HG03159 (cell line): ENCODE data around the gene ALG1L2.
"Not testable (repeated sequence)": the region's sequence is repeated elsewhere in the genome, so short reads cannot be mapped to it uniquely, and the experiment has no call there.

Source experiments
- ATAC-seq: cut with Tn5 transposase; IDR thresholded peaks from one replicate; pipeline ENCODE4 v1.9.1; 2021; ENCODE audit warnings: mild to moderate bottlenecking, moderate library complexity; ENCODE audit not compliant: unreplicated experiment

Gene ALG1L2

DNA sequence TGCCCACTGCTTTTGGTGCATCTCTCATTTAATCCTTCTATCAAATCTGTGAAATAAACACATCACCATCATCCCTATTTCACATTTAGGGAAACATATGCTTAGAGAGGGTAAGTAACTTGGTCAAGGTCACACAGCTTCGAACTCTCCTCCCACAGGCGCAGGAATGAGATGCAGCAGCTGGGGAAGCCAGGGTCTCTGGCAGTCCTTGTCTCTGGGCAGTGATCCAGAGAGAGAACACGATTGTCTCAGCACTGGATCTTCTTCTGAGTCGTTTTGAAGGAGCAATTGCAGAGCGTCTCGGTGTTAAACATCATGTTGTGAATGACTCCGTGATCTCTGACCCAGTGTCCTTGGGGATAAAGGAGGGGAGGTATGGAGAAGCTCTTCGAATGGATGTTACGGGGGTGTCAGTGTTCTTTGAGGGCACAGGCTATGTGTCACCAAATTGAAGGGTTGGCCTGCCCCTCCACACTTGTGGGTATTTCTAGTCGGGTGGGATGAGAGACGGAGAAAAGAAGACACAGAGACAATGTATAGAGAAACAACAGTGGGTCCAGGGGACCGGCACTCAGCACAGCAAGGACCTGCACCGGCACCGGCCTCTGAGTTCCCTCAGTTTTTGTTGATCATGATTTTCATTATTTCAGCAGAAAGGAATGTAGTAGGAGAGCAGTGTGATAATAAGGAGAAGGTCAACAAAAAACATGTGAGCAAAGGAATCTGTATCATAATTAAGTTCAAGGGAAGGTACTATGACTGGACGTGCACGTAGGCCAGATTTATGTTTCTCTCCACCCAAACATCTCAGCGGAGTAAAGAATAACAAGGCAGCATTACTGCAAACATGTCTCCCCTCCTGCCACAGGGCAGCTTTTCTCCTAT is 41.5 kb downstream of the ALG1L2 start:
- ATAC-seq = not testable (repeated sequence)

DNA sequence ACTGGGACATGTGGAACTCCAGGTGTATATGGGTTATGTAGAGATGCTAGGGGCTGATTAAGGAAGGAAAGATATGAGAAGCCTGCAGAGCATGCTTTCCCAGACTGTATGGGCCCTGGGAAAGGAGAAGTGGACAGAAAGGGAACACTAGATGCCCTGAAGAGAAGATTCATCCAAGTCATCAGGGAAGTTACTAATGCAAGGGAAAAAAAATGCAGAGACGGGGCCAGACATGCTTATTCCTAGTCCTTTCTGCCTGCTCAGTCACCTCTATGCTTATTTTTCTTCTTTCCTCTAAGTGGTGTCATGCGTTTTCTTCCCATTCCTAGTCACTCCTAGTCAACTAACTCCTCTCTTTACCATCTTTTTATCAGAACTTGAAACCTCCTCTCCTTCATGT is 43.8 kb downstream of the ALG1L2 start:
- ATAC-seq = not testable (repeated sequence)

DNA sequence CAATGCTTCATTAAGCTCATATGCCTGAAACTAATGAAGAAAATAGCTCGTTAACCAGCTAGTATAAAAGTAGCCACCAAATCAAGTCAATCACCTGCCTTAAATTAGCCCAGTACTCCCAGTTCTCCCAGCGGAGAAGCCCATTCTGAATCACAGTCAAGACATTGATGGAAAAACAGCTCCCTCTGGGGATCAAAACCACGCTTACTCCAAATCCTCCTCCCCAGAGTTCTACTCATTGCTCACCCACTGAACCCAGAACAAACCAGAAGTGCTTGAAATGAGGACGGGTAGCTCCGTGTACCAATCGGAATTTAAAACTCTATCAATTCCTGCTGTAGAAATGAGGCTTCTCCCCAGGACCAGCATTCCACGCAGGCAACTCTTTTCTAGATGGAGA is 54.7 kb downstream of the ALG1L2 start:
- not testable (repeated sequence) for ATAC-seq

GRCh38 chr3:130137685-130138084 is 56.1 kb downstream of the ALG1L2 start:
- not testable (repeated sequence) for ATAC-seq

- ATAC-seq = not testable (repeated sequence)
Measured at GRCh38 chr3:130138992-130139391, 57.4 kb downstream of the ALG1L2 start.

DNA sequence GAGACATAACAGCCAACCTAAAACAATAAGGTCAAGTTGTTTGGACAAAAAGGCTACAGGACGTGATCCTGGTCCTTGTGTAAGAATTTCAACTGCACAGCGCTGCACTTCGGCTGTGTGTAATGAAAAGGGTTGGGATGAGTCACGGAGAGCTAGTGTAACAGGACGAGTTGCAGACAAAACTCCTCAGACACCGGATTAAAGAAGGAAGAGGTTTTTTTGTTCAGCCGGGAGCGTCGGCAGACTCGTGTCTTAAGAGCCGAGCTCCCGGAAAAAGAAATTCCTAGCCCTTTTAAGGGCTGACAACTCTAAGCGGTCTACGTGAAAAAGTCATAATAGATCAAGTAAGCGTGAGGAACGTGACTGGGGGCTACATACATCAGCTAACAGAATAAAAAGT is 59.1 kb downstream of the ALG1L2 start:
- not testable (repeated sequence) for ATAC-seq

GRCh38 chr3:130143648-130144327 is 62.2 kb downstream of the ALG1L2 start:
- ATAC-seq = not testable (repeated sequence)

DNA sequence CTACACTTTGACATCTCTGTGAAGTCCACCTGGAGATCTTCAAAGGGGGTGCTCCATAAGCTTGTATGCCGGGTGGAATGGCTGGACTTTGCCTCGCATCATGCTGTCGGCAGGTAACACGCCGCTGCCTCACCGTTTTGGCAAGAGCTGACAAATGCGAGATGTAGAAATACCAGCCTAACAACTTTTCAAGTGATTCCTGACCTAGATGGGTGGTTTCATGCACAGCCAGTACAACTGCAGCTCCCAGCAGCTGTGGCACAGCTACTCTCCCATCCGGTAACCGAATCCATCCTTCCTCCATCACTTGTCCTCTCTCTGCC is 62.7 kb downstream of the ALG1L2 start:
- ATAC-seq = not testable (repeated sequence)

- not testable (repeated sequence) for ATAC-seq
Measured at GRCh38 chr3:130145456-130145855, 63.8 kb downstream of the ALG1L2 start.

- not testable (repeated sequence) for ATAC-seq
Measured at GRCh38 chr3:130146465-130146864, 64.8 kb downstream of the ALG1L2 start.
